AG10803 (cell line): ENCODE results near the gene TTLL9.

ENCODE experiments used
- DNase-seq: peaks from one replicate; pipeline ENCODE4 v3.0.0; 2010; ENCODE audit warnings: low read depth
- H3K4me3 ChIP-seq: 2 replicates; pipeline ENCODE4 v1.5.1; 2011; ENCODE audit warnings: mild to moderate bottlenecking, low read length, control low read depth
- CTCF ChIP-seq: conservative IDR thresholded peaks from 2 replicates; pipeline ENCODE4 v1.5.1; 2011; ENCODE audit warnings: mild to moderate bottlenecking, low read length, control low read depth, inconsistent platforms

TTLL9 gene

GRCh38 chr20:31930779-31931178, 60.3 kb downstream of the TTLL9 start:
- no peak for TF ChIP-seq CTCF
- H3K4me3 ChIP-seq: no peak overlapping the region
- DNase-seq: no peak

- TF ChIP-seq CTCF: no peak
- H3K4me3 ChIP-seq: no peak overlapping the region
Observed at GRCh38 chr20:31933698-31934097, 63.3 kb downstream of the TTLL9 start.

GRCh38 chr20:31934491-31934890, 64.1 kb downstream of the TTLL9 start:
- no peak overlapping the region for H3K4me3 ChIP-seq
- TF ChIP-seq CTCF: no peak
- DNase-seq: no peak

More at GRCh38 chr20:31933698-31934097, 63.3 kb downstream of the TTLL9 start:
- DNase-seq: no peak

GRCh38 chr20:31934968-31935764, 64.7 kb downstream of the TTLL9 start:
- DNase-seq: no peak
- no peak for TF ChIP-seq CTCF
- no peak overlapping the region for H3K4me3 ChIP-seq

GRCh38 chr20:31936420-31936819, 66.0 kb downstream of the TTLL9 start:
- no peak for TF ChIP-seq CTCF

GRCh38 chr20:31937820-31938219, 67.4 kb downstream of the TTLL9 start:
- TF ChIP-seq CTCF: no peak
- DNase-seq: no peak
- no peak overlapping the region for H3K4me3 ChIP-seq

More at GRCh38 chr20:31936420-31936819, 66.0 kb downstream of the TTLL9 start:
- no peak overlapping the region for H3K4me3 ChIP-seq
- no peak for DNase-seq

GRCh38 chr20:31939661-31940060, 69.2 kb downstream of the TTLL9 start:
- DNase-seq: no peak
- no peak overlapping the region for H3K4me3 ChIP-seq
- no peak for TF ChIP-seq CTCF
